Cardiac muscle cell (in vitro differentiated cells and primary cell): ENCODE results near the gene SPRYD7. TPM values are rescaled to one million over a fixed set of nuclear protein-coding genes. Genes with fewer than 3 reads are reported as not detected.
"Not testable (repeated sequence)": the region's sequence is repeated elsewhere in the genome, so short reads cannot be mapped to it uniquely, and the experiment has no call there.

Experiments
- DNase-seq, 2 donors: peaks; one replicate each; pipeline versions ENCODE4 v3.0.0 to v3.0.0-alpha.2; 2010 to 2017; ENCODE audit warnings: low read depth in 1 of 2, low spot score in 1 of 2
- H3K27ac ChIP-seq: fragments of 200-600 bp; sonication (generic); 2 replicates; pipeline ENCODE4 v1.5.1; 2016
- H3K27me3 ChIP-seq: fragments of 200-600 bp; sonication (generic); 2 replicates; pipeline ENCODE4 v1.6.0; 2016; ENCODE audit warnings: control low read depth
- H3K36me3 ChIP-seq: fragments of 200-600 bp; sonication (generic); 2 replicates; pipeline ENCODE4 v1.5.1; 2016; ENCODE audit warnings: control low read depth
- H3K4me1 ChIP-seq: fragments of 200-600 bp; sonication (generic); 2 replicates; pipeline ENCODE4 v1.8.1; 2017; ENCODE audit warnings: low read depth, mild to moderate bottlenecking, mixed run types
- H3K4me3 ChIP-seq: fragments of 200-600 bp; sonication (generic); 2 replicates; pipeline ENCODE4 v1.5.1; 2016; ENCODE audit warnings: mild to moderate bottlenecking
- H3K9me3 ChIP-seq: fragments of 200-600 bp; sonication (generic); 2 replicates; pipeline ENCODE4 v1.5.1; 2017; ENCODE audit warnings: low read depth, mild to moderate bottlenecking, control low read depth
- CTCF ChIP-seq: IDR thresholded peaks from 2 replicates; pipeline ENCODE4 v1.5.1; 2012; ENCODE audit warnings: low read depth, mild to moderate bottlenecking, low read length
- polyA plus RNA-seq: library from polyadenylated mRNA; unstranded; fragments of >200 nt; fragmentation: Nextera tagmentation; extraction: Ambion mirVana; gene quantifications from 2 replicates; pipeline ENCODE4 v1.2.1, GENCODE V29; 2016
- total RNA-seq: library from RNA; depleted of rRNA; stranded (reverse); fragments of >200 nt; gene quantifications from 2 replicates; pipeline ENCODE4 v1.2.3, GENCODE V29; 2016

Gene SPRYD7
- total and polyA plus RNA-seq, 2 experiments from 2014 or later, result 5.9 to 18.4 TPM

GRCh38 chr13:49954674-49955455 lies 18.7 kb upstream of the SPRYD7 start:
- DNase-seq, result no peak
- Histone ChIP-seq H3K9me3 (peaks cover 2% of the 10 kb centered on the region), H3K4me1 (no peaks in the 10 kb centered on the region), H3K36me3 (no peaks in the 10 kb centered on the region), H3K4me3 (no peak overlapping the region), H3K27ac (no peak overlapping the region), H3K27me3 (no peaks in the 10 kb centered on the region)
- TF ChIP-seq CTCF, result no peak

GRCh38 chr13:49953560-49953959 lies 17.4 kb upstream of the SPRYD7 start:
- no peak for TF ChIP-seq CTCF

GRCh38 chr13:49951754-49952535 lies 15.8 kb upstream of the SPRYD7 start:
- Histone ChIP-seq H3K36me3 (no peaks in the 10 kb centered on the region), H3K4me1 (no peaks in the 10 kb centered on the region), H3K9me3 (no peaks in the 10 kb centered on the region), H3K27ac (no peak overlapping the region), H3K27me3 (no peaks in the 10 kb centered on the region), H3K4me3 (no peak overlapping the region)
- no peak for DNase-seq
- TF ChIP-seq CTCF, result no peak

More at GRCh38 chr13:49953560-49953959, 17.4 kb upstream of the SPRYD7 start:
- Histone ChIP-seq H3K36me3 (no peaks in the 10 kb centered on the region), H3K4me1 (no peaks in the 10 kb centered on the region), H3K9me3 (no peaks in the 10 kb centered on the region), H3K27ac (no peak overlapping the region), H3K4me3 (no peak overlapping the region), H3K27me3 (no peaks in the 10 kb centered on the region)
- no peak for DNase-seq

GRCh38 chr13:49948777-49949270 lies 12.7 kb upstream of the SPRYD7 start:
- H3K4me1 ChIP-seq, H3K27ac ChIP-seq, H3K27me3 ChIP-seq, H3K9me3 ChIP-seq, H3K4me3 ChIP-seq, DNase-seq, H3K36me3 ChIP-seq: not testable (repeated sequence)

- H3K27me3 ChIP-seq, result peaks cover 4% of the 10 kb centered on the region
- TF ChIP-seq CTCF, result no peak
- H3K9me3 ChIP-seq, result no peaks in the 10 kb centered on the region
- peaks cover 4% of the 10 kb centered on the region for H3K4me1 ChIP-seq
- H3K36me3 ChIP-seq, result no peaks in the 10 kb centered on the region
- H3K27ac ChIP-seq, result no peak overlapping the region
- no peak for DNase-seq
- H3K4me3 ChIP-seq, result no peak overlapping the region
These were observed 3.2 kb upstream of the SPRYD7 start for GRCh38 chr13:49939321-49939720.

- H3K27me3 ChIP-seq, result peaks cover 4% of the 10 kb centered on the region
- peaks cover 4% of the 10 kb centered on the region for H3K4me1 ChIP-seq
- H3K36me3 ChIP-seq, result no peaks in the 10 kb centered on the region
- no peak overlapping the region for H3K4me3 ChIP-seq
- H3K27ac ChIP-seq, result no peak overlapping the region
- no peaks in the 10 kb centered on the region for H3K9me3 ChIP-seq
- TF ChIP-seq CTCF, result no peak
- no peak for DNase-seq
These were observed 2.8 kb upstream of the SPRYD7 start for GRCh38 chr13:49938921-49939320.
